OCI-LY1 (cell line): Measurements from ENCODE around the gene GPRIN3.

Experiments
- H2AFZ ChIP-seq: fragments of 200-600 bp; sonication (generic), shearing (Covaris generic); 2 replicates; pipeline ENCODE4 v1.6.0; 2014; ENCODE audit warnings: antibody characterized with exemption, mild to moderate bottlenecking, low read length
- H3F3A ChIP-seq: fragments of 200-600 bp; sonication (generic), shearing (Covaris generic); 2 replicates; pipeline ENCODE4 v1.6.0; 2014; ENCODE audit warnings: mild to moderate bottlenecking, antibody characterized with exemption, low read length, moderate library complexity; ENCODE audit not compliant: insufficient read depth
- H3K27ac ChIP-seq: fragments of 200-600 bp; sonication (generic); 2 replicates; pipeline ENCODE4 v1.5.1; 2014; ENCODE audit warnings: low read length, mixed run types, mild to moderate bottlenecking, low read depth; ENCODE audit not compliant: poor library complexity, severe bottlenecking
- H3K27me3 ChIP-seq: fragments of 200-600 bp; sonication (generic); 2 replicates; pipeline ENCODE4 v1.6.0; 2014; ENCODE audit warnings: antibody characterized with exemption, mild to moderate bottlenecking, low read length, moderate library complexity; ENCODE audit not compliant: insufficient read depth
- H3K36me3 ChIP-seq: fragments of 200-600 bp; sonication (generic); 2 replicates; pipeline ENCODE4 v1.6.1; 2014; ENCODE audit warnings: mild to moderate bottlenecking, antibody characterized with exemption, low read length, moderate library complexity, mixed read lengths; ENCODE audit not compliant: insufficient read depth
- H3K4me1 ChIP-seq: fragments of 200-600 bp; sonication (generic); 2 replicates; pipeline ENCODE4 v1.5.1; 2014; ENCODE audit warnings: mild to moderate bottlenecking, low read length, moderate library complexity; ENCODE audit not compliant: insufficient read depth, severe bottlenecking
- H3K4me2 ChIP-seq: fragments of 200-600 bp; sonication (generic), shearing (Covaris generic); 2 replicates; pipeline ENCODE4 v1.6.1; 2014; ENCODE audit warnings: low read length
- H3K4me3 ChIP-seq: fragments of 200-600 bp; sonication (generic); 2 replicates; pipeline ENCODE4 v1.5.1; 2014; ENCODE audit warnings: low read length, low read depth, mild to moderate bottlenecking, mixed read lengths; ENCODE audit not compliant: poor library complexity, severe bottlenecking
- H3K79me2 ChIP-seq: fragments of 200-600 bp; shearing (Covaris generic); 2 replicates; pipeline ENCODE4 v1.6.1; 2016; ENCODE audit warnings: mixed run types, low read length, mixed read lengths; ENCODE audit not compliant: insufficient read depth
- H3K9ac ChIP-seq: fragments of 200-600 bp; sonication (generic), shearing (Covaris generic); 2 replicates; pipeline ENCODE4 v1.6.1; 2014; ENCODE audit warnings: mild to moderate bottlenecking, low read length, mixed read lengths
- H3K9me2 ChIP-seq: fragments of 200-600 bp; sonication (generic), shearing (Covaris generic); 2 replicates; pipeline ENCODE4 v1.6.1; 2014; ENCODE audit warnings: low read depth, mild to moderate bottlenecking, low read length, mixed read lengths
- H3K9me3 ChIP-seq: fragments of 200-600 bp; shearing (Covaris generic); 2 replicates; pipeline ENCODE4 v1.6.1; 2014; ENCODE audit warnings: low read length, mixed read lengths
- H4K20me1 ChIP-seq: fragments of 200-600 bp; sonication (generic), shearing (Covaris generic); 2 replicates; pipeline ENCODE4 v1.6.0; 2016; ENCODE audit warnings: mild to moderate bottlenecking, low read length; ENCODE audit not compliant: insufficient read depth
- CTCF ChIP-seq: fragments of 200-600 bp; sonication (generic), shearing (Covaris generic); IDR thresholded peaks from 2 replicates; pipeline ENCODE4 v1.5.1; 2017; ENCODE audit warnings: mild to moderate bottlenecking, antibody characterized with exemption, low read length, moderate library complexity, mixed read lengths
- EZH2 ChIP-seq: fragments of 200-600 bp; sonication (generic), shearing (Covaris generic); IDR thresholded peaks from 2 replicates; pipeline ENCODE4 v1.8.0; 2017; ENCODE audit warnings: borderline replicate concordance, mixed run types, mild to moderate bottlenecking, antibody characterized with exemption, low read length, moderate library complexity, mixed read lengths

GPRIN3 gene

GRCh38 chr4:89253311-89253710 is 54.3 kb downstream of the GPRIN3 start:
- H3K27ac ChIP-seq: no peak overlapping the region
- no peaks in the 10 kb centered on the region for H3K9me3 ChIP-seq
- H4K20me1 ChIP-seq: no peaks in the 10 kb centered on the region
- no peaks in the 10 kb centered on the region for H3K27me3 ChIP-seq
- no peaks in the 10 kb centered on the region for H3F3A ChIP-seq
- peaks cover 28% of the 10 kb centered on the region for H3K4me1 ChIP-seq
- H3K79me2 ChIP-seq: no peaks in the 10 kb centered on the region
- H2AFZ ChIP-seq: no peak overlapping the region
- no peak overlapping the region for H3K9ac ChIP-seq
- no peak overlapping the region for H3K4me3 ChIP-seq
- no peak overlapping the region for H3K4me2 ChIP-seq
- no peaks in the 10 kb centered on the region for H3K36me3 ChIP-seq
- TF ChIP-seq EZH2 (no peak), CTCF (no peak)
- no peaks in the 10 kb centered on the region for H3K9me2 ChIP-seq

GRCh38 chr4:89251396-89251795 is 56.2 kb downstream of the GPRIN3 start:
- H3K79me2 ChIP-seq: no peaks in the 10 kb centered on the region
- no peak overlapping the region for H3K4me2 ChIP-seq

GRCh38 chr4:89249716-89250361 is 57.8 kb downstream of the GPRIN3 start:
- Histone ChIP-seq H3K9ac (no peak overlapping the region), H3K36me3 (no peaks in the 10 kb centered on the region), H2AFZ (no peak overlapping the region), H3K9me3 (no peaks in the 10 kb centered on the region), H3K4me2 (no peak overlapping the region), H3K4me1 (peaks cover 16% of the 10 kb centered on the region), H3K4me3 (no peak overlapping the region), H3F3A (no peaks in the 10 kb centered on the region), H4K20me1 (no peaks in the 10 kb centered on the region), H3K9me2 (no peaks in the 10 kb centered on the region), H3K27ac (no peak overlapping the region), H3K27me3 (no peaks in the 10 kb centered on the region), H3K79me2 (no peaks in the 10 kb centered on the region)
- TF ChIP-seq CTCF (no peak), EZH2 (no peak)

More at GRCh38 chr4:89251396-89251795, 56.2 kb downstream of the GPRIN3 start:
- no peaks in the 10 kb centered on the region for H3K9me2 ChIP-seq
- no peaks in the 10 kb centered on the region for H3K36me3 ChIP-seq
- H3K27me3 ChIP-seq: no peaks in the 10 kb centered on the region
- no peaks in the 10 kb centered on the region for H4K20me1 ChIP-seq
- H3K4me3 ChIP-seq: no peak overlapping the region
- no peak for TF ChIP-seq CTCF
- H3K4me1 ChIP-seq: peaks cover 12% of the 10 kb centered on the region
- no peak overlapping the region for H3K9ac ChIP-seq
- no peak overlapping the region for H2AFZ ChIP-seq
- H3K9me3 ChIP-seq: no peaks in the 10 kb centered on the region
- no peak overlapping the region for H3K27ac ChIP-seq
- no peaks in the 10 kb centered on the region for H3F3A ChIP-seq
